NCI-H2081 (cell line): ENCODE data around the gene ABHD1.
A peak's percentile ranks its signal among the peaks of the same experiment; 100 is the strongest.
"Not testable (repeated sequence)": the region's sequence is repeated elsewhere in the genome, so short reads cannot be mapped to it uniquely, and the experiment has no call there.

Experiments
- DNase-seq, 2 experiments: peaks; one replicate each; lab custom pipeline; 2025; lab: John Stamatoyannopoulos, UW

The ABHD1 gene

GRCh38 chr2:27110603-27111352 lies 12.8 kb upstream of the ABHD1 start:
- not testable (repeated sequence) for DNase-seq

- DNase-seq = not testable (repeated sequence)
Observed at GRCh38 chr2:27111392-27112078, 12.1 kb upstream of the ABHD1 start.

GRCh38 chr2:27115519-27115918 lies 8.1 kb upstream of the ABHD1 start:
- DNase-seq = no peak

GRCh38 chr2:27117995-27118524 lies 5.6 kb upstream of the ABHD1 start:
- DNase-seq = peak in 1 of 2 experiments; percentile 7

- DNase-seq = peak; percentile 45 to 65
Observed at GRCh38 chr2:27118525-27119329, 4.9 kb upstream of the ABHD1 start, which contains the start of gene CGREF1. TSS of gene CGREF1 (minus strand) at chr2:27119128. CDS start at chr2:27104366, 14,762 bp downstream.

- DNase-seq = not testable (repeated sequence)
Observed at GRCh38 chr2:27119330-27119670, 4.3 kb upstream of the ABHD1 start.

GRCh38 chr2:27121906-27122305 lies 1.7 kb upstream of the ABHD1 start:
- DNase-seq = no peak

GRCh38 chr2:27122791-27123190 lies 824 bp upstream of the ABHD1 start:
- DNase-seq = no peak

- DNase-seq = no peak
Observed at GRCh38 chr2:27125104-27125503, 1.5 kb downstream of the ABHD1 start.

- no peak for DNase-seq
Observed at GRCh38 chr2:27126252-27126710, 2.7 kb downstream of the ABHD1 start.

- no peak for DNase-seq
Observed at GRCh38 chr2:27127883-27128667, 4.5 kb downstream of the ABHD1 start.

GRCh38 chr2:27128668-27129571 lies 5.3 kb downstream of the ABHD1 start:
- DNase-seq = no peak

GRCh38 chr2:27130396-27130795 lies 6.8 kb downstream of the ABHD1 start:
- DNase-seq = no peak

GRCh38 chr2:27131429-27131828 lies 7.8 kb downstream of the ABHD1 start:
- no peak for DNase-seq

GRCh38 chr2:27133195-27133875 lies 9.7 kb downstream of the ABHD1 start:
- peak in 1 of 2 experiments; percentile 38 for DNase-seq

- peak; percentile 97 to 98 for DNase-seq
Observed at GRCh38 chr2:27133905-27134780, 10.5 kb downstream of the ABHD1 start, which contains the start of gene PREB. TSS of gene PREB (minus strand) at chr2:27134636. CDS start at chr2:27134421, 215 bp downstream.

- no peak for DNase-seq
Observed at GRCh38 chr2:27134781-27135477, 11.3 kb downstream of the ABHD1 start.

GRCh38 chr2:27135478-27135955 lies 11.9 kb downstream of the ABHD1 start:
- no peak for DNase-seq
